ENCODE measurements around the gene TMEM50B. TPM values are rescaled to one million over a fixed set of nuclear protein-coding genes. Genes with fewer than 3 reads are reported as not detected.
"Not testable (repeated sequence)": the region's sequence is repeated elsewhere in the genome, so short reads cannot be mapped to it uniquely, and the experiment has no call there.

TMEM50B gene
- total RNA-seq, 1 donor from 2014 or later: 31.6 TPM

DNA sequence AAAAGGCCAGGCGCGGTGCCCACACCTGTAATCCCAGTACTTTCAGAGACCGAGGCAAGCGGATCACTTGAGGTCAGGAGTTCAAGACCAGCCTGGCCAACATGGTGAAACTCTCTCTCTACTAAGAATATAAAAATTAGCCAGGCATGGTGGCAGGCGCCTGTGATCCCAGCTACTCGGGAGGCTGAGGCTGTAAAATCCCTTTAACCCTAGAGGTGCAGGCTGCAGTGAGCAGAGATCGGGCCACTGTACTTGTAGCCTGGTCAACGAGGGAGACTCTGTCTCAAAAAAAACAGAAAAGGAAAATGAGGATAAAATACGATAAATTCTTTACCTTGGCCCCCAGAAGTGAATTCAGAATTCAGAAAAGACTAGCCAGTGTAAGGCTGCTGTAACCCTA is 1.6 kb downstream of the TMEM50B start:
- DNase-seq: no peak

DNA sequence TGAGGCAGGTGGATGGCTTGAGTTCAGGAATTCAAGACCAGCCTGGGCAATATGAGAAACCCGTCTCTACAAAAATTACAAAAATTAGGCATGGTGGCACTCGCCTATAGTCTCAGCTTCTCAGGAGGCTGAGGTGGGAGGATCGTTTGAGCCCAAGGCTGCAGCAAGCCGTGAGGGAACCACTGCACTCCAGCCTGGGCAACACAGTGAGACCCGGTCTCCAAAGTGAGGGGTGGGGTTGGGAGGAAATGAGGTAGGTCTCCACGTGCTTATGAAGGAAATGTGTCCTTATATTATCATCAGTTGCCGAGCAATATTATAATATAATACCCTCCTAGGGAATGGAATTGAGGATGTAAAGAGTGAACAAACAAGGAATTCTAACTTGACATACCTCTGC is 2.7 kb downstream of the TMEM50B start:
- DNase-seq: no peak

DNA sequence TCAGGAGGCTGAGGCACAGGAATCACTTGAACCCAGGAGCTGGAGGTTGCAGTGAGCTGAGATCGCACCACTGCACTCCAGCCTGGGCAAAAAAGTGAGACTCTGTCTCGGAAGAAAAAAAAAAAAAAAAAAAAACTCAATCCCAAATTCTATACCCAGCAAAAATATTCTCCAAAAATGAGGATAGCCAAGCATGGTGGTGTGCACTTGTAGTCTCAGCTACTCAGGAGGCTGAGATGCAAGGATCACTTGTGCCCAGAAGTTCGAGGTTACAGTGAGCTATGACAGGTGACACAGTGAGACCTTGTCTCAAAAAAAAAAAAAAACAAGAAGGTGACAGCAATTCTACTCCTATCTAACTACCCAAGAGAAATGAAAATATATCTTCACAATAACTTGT is 6.4 kb downstream of the TMEM50B start:
- DNase-seq: no peak

- DNase-seq: no peak
These were observed 9.1 kb downstream of the TMEM50B start for GRCh38 chr21:33470701-33471100.

- not testable (repeated sequence) for DNase-seq
These were observed 10.6 kb downstream of the TMEM50B start for GRCh38 chr21:33469183-33469582.

- DNase-seq: no peak
These were observed 18.1 kb downstream of the TMEM50B start for GRCh38 chr21:33461538-33462250.

DNA sequence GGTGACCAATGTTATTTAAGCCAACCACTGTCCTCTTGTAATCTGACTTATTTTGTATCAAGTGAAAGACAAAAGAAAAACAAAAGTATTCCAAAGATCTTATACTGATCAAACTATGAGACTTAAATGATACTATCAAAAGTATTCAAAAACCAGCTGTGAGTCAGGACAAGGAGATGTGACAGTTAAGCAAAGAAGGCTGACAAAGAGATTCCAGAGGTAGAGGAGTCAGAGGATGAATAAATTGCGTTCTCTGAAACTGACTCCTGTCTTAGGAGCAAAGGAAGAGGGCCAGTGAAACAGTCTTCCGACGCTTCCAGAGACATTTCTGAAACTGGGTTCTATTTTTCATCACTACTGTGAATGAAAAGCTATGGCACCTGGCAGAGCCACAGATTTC is 20.9 kb downstream of the TMEM50B start:
- no peak for DNase-seq

GRCh38 chr21:33455686-33456446 is 23.9 kb downstream of the TMEM50B start:
- DNase-seq: no peak

GRCh38 chr21:33452362-33452761 is 27.4 kb downstream of the TMEM50B start:
- no peak for DNase-seq

- DNase-seq: no peak
These were observed 28.1 kb downstream of the TMEM50B start for GRCh38 chr21:33451634-33452071.

DNA sequence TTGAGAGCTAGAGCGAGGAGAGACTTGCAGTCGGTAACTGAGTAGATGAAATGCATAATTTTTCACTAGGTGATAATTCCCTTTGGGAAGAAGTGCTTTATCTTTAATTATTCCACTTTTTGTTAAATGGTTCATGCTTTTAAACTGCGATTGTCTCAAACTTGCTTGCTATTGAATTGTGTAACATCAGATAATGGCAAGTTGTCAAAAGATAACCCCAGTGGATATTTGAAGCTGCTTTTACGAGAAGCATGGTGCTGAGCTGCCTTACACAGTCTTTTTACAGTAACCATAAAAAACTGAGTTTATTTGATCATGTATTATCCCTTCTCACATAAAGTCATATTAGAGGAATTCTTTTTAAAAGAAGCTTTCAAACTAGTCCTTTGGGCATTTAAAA is 30.2 kb downstream of the TMEM50B start:
- peak; percentile 45 for DNase-seq

- DNase-seq: not testable (repeated sequence)
These were observed 33.2 kb downstream of the TMEM50B start for GRCh38 chr21:33446620-33447019.

- no peak for DNase-seq
These were observed 35.3 kb downstream of the TMEM50B start for GRCh38 chr21:33444499-33444898.

GRCh38 chr21:33443194-33443593 is 36.6 kb downstream of the TMEM50B start:
- DNase-seq: no peak

DNA sequence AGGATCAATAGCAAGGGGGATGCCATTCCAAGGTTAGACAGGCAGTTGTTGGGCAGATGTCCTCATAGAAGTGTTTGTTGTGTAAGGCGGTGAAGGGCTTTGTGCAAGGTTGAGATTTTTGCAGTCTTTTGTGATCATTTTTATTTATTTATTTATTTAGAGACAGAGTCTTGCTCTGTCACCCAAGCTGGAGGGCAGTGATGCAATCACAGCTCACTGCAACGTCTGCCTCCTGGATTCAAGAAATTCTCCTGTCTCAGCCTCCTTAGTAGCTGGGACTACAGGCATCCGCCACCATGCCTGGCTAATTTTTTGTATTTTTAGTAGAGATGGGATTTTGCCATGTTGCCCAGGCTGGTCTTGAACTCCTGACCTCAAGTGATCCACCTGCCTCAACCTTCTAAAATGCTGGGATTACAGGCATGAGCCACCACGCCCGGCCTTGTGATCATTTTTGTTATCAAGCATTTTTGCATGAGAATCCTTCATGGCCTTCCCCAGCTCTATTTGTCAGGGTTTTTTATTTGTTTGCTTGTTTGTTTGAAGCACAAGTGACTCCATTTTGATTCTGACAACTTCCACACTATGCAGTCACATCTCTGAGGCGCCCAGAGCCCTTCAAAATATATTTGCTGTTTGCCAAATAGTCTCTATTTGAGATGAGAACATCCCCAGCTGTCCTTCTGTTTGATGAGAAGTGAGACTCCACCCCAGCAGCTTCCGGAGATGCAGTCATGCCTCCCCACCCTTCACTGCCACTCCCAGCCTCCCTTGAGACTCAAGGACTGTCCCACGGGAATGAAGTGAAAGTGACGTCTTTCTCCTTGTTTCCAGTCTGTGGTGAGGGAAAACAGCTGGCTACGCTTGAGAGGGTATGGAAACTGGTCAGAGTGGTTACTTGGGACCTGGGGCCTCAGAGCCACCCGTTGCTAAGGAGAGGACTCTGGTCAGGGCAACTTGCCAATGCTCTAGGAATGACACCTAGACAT is 38.0 kb downstream of the TMEM50B start:
- no peak for DNase-seq

DNA sequence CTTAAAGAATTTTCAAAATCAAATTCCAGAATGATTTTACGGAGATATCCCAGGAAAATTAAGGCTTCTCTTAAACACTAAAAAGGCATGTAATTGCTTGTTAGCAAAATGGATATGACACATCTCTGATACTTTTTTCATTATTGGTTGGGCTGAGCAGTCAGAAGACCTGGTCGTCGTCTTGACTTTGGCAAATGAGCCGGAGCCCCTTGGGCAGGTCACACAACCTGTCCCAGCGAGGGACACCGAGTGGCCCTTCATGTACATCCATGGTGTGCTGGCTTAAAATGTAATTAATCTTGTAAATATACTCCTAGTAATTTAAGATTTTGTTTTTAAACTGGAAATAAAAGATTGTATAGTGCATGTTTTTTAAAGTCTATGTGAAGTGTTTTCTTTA is 42.6 kb downstream of the TMEM50B start:
- DNase-seq: no peak

DNA sequence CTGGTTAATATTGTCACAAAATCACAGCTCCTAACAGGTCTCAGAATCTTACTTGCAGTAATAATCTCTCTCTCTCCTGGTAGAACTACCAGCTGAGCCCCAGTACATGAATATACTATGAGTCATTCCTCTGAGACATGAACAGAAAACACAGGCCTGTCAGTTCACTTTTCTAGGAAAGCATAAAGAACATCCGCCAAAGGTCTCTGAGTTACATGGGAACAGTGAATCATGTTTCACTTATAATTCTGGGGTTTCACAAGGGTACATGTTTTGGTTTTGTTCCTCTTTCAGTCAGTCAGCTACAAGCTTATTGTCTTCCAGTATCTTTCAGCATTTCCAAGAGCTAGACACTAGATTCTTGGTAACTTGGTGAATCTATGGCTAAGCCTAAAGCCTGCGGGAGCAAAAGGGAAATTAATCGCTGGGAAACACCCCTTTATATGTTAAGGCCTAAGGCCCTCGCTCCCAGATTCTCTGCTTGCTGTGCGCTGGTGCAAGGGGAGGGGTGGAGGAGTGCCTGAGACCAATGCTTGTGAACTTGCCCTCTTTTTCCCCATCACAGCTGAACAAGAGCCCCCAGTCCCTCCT is 44.9 kb downstream of the TMEM50B start:
- no peak for DNase-seq

DNA sequence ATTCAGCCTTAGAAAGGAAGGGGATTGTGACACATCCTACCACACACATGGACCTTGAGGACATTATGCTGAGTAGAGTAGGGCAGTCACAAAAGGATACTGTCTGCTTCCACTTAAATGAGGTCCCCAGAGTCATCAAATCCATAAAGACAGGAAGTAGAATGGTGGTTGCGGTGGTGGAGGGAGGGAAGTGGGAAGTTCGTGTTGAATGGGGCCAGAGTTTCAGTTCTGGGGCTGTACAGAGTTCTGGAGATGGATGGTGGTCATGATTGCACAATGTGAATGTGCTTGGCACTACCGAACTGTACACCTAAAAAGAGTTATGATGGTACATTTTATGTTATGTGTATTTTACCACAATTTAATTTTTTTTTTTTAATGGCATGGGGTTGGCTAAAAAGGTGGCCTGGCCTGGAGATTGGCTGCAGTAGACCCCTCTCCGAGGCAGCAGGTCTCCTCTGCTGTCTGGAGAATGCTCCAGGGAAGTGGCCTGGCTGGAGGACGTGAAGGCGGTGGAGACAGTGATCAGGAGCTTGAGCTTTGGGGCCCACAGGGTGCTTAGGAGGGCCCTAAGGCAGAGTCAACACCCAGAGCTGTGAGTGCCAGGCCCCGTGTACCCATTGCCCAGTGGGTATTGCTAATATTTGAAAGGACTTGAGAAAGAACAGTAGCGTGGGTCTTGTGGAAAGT is 46.2 kb downstream of the TMEM50B start:
- DNase-seq: no peak

GRCh38 chr21:33433001-33433400 is 46.8 kb downstream of the TMEM50B start:
- no peak for DNase-seq

DNA sequence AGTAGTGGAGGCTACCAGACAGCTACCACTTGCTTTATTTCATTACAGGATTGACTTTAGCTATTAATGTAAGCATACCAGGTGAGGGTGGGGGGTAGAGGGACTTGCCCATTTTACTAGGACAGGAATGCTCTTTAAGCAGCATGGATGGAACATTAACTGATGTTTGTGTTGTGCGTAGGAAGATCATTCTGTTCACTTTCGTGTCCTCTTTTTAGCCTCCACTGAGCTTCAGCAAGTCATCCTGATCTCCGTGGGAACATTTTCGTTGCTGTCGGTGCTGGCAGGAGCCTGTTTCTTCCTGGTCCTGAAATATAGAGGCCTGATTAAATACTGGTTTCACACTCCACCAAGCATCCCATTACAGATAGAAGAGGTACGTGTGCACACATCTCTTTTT is 47.3 kb downstream of the TMEM50B start:
- DNase-seq: no peak

GRCh38 chr21:33430858-33431257 is 48.9 kb downstream of the TMEM50B start:
- no peak for DNase-seq

- no peak for DNase-seq
These were observed 51.1 kb downstream of the TMEM50B start for GRCh38 chr21:33428669-33429068.

Measured in skin of body (tissue), 2 donors.